Lower lobe of right lung (tissue), 2 donors: Measurements from ENCODE around the gene IFI35. TPM values are rescaled to one million over a fixed set of nuclear protein-coding genes. Genes with fewer than 3 reads are reported as not detected.
"Not testable (repeated sequence)": the region's sequence is repeated elsewhere in the genome, so short reads cannot be mapped to it uniquely, and the experiment has no call there.

Source experiments
- ATAC-seq, 2 donors: fragments of 200-7000 bp; cut with Tn5 transposase; one replicate each; pipeline ENCODE4 v1.9.1; 2020 to 2022; ENCODE audit warnings: mild to moderate bottlenecking in 2 of 2, moderate library complexity in 2 of 2
- DNase-seq: peaks from one replicate; pipeline ENCODE4 v3.0.0-alpha.2; 2020
- H3K27ac ChIP-seq: fragments of 200-600 bp; one replicate; pipeline ENCODE4 v1.8.0; 2022
- H3K27me3 ChIP-seq: fragments of 200-600 bp; one replicate; pipeline ENCODE4 v1.8.0; 2022; ENCODE audit warnings: low read depth
- H3K36me3 ChIP-seq: fragments of 200-600 bp; one replicate; pipeline ENCODE4 v1.8.0; 2022; ENCODE audit warnings: mild to moderate bottlenecking
- H3K4me1 ChIP-seq: fragments of 200-600 bp; one replicate; pipeline ENCODE4 v1.8.0; 2022
- H3K4me3 ChIP-seq: fragments of 200-600 bp; one replicate; pipeline ENCODE4 v1.8.0; 2022; ENCODE audit warnings: mild to moderate bottlenecking
- H3K9me3 ChIP-seq: fragments of 200-600 bp; one replicate; pipeline ENCODE4 v1.8.0; 2022
- intact Hi-C: fragments of 100-400 bp; cut with DNase I; formaldehyde crosslinking; loops from one replicate; pipeline ENCODE4 v1.11.0; 2022
- total RNA-seq: library from RNA; stranded (reverse); fragmentation: NEBNext Ultra II Directional; extraction: Animal tissue kit (Norgen Biotek cat#: 25700); gene quantifications from one replicate; pipeline ENCODE4 v1.2.1, GENCODE V29; 2021
- TF ChIP-seq, protein P1 (sequence below): fragments of 200-600 bp; IDR thresholded peaks from one replicate; pipeline ENCODE4 v1.8.0; 2022; ENCODE audit warnings: antibody characterized with exemption, mild to moderate bottlenecking
- donor health status: DM: no; HTN: yes; CAD: no; lungs with severe emphysema.

Gene IFI35
- total RNA-seq, 1 donor from 2014 or later = 61.5 TPM

DNA sequence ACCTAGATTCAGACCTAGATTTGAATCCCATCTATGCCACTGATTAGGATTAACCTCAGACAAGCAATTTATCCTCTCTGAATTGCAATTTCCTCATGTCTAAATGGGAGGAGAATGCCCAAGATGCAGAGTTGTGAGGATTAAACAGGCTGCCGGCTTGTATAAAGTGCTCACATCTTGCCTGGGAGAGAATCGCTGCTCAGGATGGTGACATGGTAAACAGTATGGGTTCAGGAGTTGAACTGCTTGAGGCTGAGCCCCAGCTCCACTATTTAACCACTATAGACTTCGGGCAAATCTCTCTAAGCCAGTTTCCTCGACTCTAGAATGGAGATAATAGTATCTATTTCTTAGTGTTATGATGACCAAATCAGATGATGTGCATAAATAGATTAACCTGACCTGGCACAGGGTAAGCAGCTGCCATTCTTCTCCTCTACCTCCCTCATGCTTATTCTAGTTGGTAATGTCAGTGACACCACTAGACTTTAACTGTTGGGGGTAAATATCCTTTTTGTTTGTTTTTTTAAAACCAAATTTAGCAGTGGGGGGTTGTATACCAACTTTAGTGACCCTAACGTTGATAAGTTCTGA, 9.1 kb upstream of the IFI35 start:
- peak overlapping the region; percentile 96 for H3K27ac ChIP-seq
- intact Hi-C loops = no loop called here
- no peak for DNase-seq

DNA sequence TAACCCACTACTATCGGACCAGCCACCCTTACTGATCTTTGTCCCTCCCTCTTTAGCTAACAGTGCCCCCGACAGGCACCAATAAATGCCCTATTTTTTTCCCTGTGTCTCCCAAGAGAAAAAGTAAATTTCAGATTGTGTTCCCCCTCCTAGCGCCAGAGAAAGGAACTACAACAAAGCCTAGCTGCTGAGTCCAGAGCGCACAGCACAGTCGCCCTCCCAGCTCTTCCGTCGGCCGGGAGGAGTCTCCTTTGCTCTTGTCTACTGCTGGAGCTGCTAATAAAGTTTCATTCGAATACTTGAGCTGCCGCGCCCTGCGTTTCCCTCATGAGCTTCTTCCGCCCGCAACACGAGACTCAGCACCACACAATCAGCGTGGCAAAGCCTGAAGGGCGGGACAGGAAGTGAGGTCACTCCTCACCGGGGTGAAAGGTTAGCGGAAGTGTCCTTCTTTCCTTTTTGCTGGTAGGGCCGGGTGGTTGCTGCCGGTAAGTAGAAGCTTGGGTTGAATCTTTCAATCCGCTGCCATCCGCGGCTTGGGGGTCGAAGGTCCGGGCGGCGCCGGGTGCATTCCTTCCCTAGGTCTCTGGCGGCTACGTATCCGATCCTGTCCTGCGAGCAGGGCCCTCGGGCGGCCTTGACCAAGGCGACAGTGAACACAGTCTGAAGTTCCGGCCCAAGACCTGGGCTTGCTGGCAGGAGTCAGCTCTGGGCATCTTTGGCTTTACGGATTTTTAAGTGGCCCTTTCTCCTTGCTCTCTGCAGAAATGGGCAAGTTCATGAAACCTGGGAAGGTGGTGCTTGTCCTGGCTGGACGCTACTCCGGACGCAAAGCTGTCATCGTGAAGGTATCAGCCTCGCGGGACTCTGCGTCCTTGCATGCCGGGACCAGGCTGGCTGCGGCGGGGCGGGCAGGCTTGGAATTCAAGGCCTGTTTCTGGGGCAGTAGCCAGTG, 8.3 kb upstream of the IFI35 start, which contains the start of gene RPL27:
Gene RPL27, plus strand, starts transcription at position 436 of the 955 bp plus-strand sequence. Its CDS starts 332 bp downstream, at position 768.
- TF ChIP-seq, protein P1, sequence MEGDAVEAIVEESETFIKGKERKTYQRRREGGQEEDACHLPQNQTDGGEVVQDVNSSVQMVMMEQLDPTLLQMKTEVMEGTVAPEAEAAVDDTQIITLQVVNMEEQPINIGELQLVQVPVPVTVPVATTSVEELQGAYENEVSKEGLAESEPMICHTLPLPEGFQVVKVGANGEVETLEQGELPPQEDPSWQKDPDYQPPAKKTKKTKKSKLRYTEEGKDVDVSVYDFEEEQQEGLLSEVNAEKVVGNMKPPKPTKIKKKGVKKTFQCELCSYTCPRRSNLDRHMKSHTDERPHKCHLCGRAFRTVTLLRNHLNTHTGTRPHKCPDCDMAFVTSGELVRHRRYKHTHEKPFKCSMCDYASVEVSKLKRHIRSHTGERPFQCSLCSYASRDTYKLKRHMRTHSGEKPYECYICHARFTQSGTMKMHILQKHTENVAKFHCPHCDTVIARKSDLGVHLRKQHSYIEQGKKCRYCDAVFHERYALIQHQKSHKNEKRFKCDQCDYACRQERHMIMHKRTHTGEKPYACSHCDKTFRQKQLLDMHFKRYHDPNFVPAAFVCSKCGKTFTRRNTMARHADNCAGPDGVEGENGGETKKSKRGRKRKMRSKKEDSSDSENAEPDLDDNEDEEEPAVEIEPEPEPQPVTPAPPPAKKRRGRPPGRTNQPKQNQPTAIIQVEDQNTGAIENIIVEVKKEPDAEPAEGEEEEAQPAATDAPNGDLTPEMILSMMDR = peak; percentile 92
- H3K4me3 ChIP-seq = peak within 1 kb of the TSS; percentile 89
- H3K27ac ChIP-seq = peak within 1 kb of the TSS; percentile 96
- intact Hi-C loops = no loop called here
- peak; percentile 98 to 99 for ATAC-seq
- no peaks in the 10 kb centered on the region for H3K9me3 ChIP-seq
- peaks cover 48% of the 10 kb centered on the region for H3K36me3 ChIP-seq
- no peaks in the 10 kb centered on the region for H3K27me3 ChIP-seq
- DNase-seq = peak; percentile 98
- H3K4me1 ChIP-seq = peaks cover 42% of the 10 kb centered on the region

More for the DNA sequence above, 9.1 kb upstream of the IFI35 start:
- no peak for ATAC-seq
- H3K9me3 ChIP-seq = no peaks in the 10 kb centered on the region
- H3K4me3 ChIP-seq = peak overlapping the region; percentile 89
- H3K4me1 ChIP-seq = peaks cover 42% of the 10 kb centered on the region
- TF ChIP-seq, protein P1 = no peak
- H3K36me3 ChIP-seq = peaks cover 48% of the 10 kb centered on the region
- H3K27me3 ChIP-seq = no peaks in the 10 kb centered on the region

DNA sequence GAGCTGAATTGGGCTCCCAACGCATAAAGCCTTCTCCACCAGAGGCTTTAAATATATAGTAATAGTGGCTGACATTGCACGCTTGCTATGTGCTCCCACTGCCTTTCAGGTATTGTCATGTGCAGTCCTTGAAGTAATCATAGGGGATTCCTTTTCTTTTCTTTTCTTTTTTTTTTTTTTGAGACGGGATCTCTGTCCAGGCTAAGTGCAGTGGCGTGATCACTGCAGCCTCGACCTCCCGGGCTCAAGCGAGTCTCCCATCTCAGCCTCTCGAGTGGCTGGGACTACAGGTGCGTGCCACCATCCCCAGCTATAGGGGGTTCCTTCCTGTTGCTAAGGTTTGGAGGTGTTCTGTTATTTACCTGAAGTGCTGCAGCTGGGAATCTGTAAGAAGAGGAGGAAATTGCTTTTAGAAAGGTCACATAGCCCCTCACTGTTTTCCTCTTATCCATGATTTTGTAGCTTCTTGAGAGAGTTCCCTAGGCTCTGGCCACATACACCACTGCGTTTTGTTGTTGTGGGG, 7.5 kb upstream of the IFI35 start:
- peaks cover 49% of the 10 kb centered on the region for H3K36me3 ChIP-seq
- no peaks in the 10 kb centered on the region for H3K9me3 ChIP-seq
- H3K27me3 ChIP-seq = no peaks in the 10 kb centered on the region
- ATAC-seq (no peak), DNase-seq (no peak)
- TF ChIP-seq, protein P1 = no peak
- peaks cover 42% of the 10 kb centered on the region for H3K4me1 ChIP-seq
- intact Hi-C loops = no loop called here
- H3K4me3 ChIP-seq = peak overlapping the region; percentile 89
- peak overlapping the region; percentile 96 for H3K27ac ChIP-seq

DNA sequence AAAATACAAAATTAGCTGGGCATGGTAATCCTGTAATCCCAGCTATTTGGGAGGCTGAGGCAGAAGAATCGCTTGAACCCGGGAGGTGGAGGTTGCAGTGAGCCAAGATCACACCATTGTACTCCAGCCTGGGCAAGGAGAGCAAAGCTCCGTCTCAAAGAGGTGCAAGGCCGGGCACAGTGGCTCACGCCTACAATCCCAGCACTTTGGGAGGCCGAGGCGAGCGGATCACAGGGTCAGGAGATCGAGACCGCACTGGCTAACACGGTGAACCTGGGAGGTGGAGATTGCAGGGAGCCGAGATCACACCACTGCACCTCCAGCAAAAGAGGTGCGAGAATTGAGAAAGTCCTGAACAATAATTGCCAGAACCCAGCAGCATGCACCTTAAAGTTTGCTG, 5.7 kb upstream of the IFI35 start:
- peaks cover 42% of the 10 kb centered on the region for H3K4me1 ChIP-seq
- H3K9me3 ChIP-seq, intact Hi-C loops, H3K27ac ChIP-seq, ATAC-seq, H3K27me3 ChIP-seq, DNase-seq, H3K4me3 ChIP-seq: not testable (repeated sequence)
- H3K36me3 ChIP-seq = peaks cover 55% of the 10 kb centered on the region

DNA sequence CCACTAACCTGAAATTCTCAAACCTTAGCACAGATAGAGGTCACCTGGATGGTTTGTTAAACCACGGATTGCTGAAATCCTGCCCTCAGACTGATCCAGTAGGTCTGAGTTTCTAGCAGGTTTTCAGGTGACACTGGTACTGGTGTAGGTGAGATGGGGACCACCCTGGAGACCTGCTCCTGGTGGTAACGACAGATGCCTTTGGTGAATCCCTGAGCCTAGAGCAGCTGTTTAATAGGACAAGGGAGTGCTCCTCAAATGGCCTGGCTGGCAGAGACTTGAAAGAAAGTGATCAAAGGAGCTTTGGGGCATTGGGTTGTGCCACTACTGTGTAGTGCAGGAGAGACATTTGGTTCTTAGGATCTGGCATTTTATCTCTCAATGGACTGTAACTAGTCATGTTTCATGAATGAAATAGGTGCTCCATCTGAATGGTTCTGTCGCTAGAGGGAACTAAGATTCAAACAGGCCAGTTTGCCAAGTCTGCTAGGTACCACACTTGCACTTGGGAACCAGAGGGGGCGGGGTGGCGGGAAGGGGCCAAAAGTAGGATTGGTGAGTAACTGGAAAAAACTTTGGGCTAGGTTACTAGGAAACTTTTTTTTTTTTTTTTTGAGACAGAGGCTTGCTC, 2.9 kb upstream of the IFI35 start:
- Histone ChIP-seq H3K27ac (no peak overlapping the region), H3K36me3 (peaks cover 55% of the 10 kb centered on the region), H3K4me1 (peaks cover 47% of the 10 kb centered on the region), H3K27me3 (no peaks in the 10 kb centered on the region), H3K4me3 (no peak overlapping the region), H3K9me3 (no peaks in the 10 kb centered on the region)
- intact Hi-C loops = no loop called here
- no peak for DNase-seq
- ATAC-seq = no peak
- TF ChIP-seq, protein P1 = no peak
